ENCODE measurements around the gene SORCS3.

Gene SORCS3

DNA sequence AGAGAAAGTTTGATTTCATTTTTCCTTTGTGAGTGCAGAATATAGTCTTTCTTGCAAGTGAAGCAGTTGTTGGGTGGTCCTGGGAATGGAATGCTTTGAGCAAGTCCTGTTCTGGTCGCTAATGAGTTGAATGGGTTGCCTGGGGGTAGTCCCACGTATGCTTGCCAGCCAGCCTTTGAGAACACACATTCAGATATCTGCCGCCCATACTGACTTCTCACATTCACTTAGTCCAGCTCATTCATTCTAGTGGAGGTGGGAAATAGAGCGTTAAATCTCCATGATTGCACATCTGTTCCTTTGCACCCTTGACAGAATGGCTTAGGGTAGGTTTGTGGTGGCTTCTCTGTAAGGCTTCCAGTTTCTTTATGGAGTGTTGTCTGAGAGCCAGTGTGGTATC lies 256.6 kb downstream of the SORCS3 start:
- TF ChIP-seq, protein P1, sequence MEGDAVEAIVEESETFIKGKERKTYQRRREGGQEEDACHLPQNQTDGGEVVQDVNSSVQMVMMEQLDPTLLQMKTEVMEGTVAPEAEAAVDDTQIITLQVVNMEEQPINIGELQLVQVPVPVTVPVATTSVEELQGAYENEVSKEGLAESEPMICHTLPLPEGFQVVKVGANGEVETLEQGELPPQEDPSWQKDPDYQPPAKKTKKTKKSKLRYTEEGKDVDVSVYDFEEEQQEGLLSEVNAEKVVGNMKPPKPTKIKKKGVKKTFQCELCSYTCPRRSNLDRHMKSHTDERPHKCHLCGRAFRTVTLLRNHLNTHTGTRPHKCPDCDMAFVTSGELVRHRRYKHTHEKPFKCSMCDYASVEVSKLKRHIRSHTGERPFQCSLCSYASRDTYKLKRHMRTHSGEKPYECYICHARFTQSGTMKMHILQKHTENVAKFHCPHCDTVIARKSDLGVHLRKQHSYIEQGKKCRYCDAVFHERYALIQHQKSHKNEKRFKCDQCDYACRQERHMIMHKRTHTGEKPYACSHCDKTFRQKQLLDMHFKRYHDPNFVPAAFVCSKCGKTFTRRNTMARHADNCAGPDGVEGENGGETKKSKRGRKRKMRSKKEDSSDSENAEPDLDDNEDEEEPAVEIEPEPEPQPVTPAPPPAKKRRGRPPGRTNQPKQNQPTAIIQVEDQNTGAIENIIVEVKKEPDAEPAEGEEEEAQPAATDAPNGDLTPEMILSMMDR (conservative IDR thresholded peaks at IDR 0.05; ENCODE audit: low read depth, low read length) = no peak
- H3K27ac ChIP-seq = no peak overlapping the region
- H3K9ac ChIP-seq = no peak overlapping the region
- H3K27me3 ChIP-seq (ENCODE audit: insufficient read depth, low read depth) = no peaks in the 10 kb centered on the region
- no peaks in the 10 kb centered on the region for H4K20me1 ChIP-seq (ENCODE audit: insufficient read depth)
- H3K36me3 ChIP-seq (ENCODE audit: insufficient read depth) = no peaks in the 10 kb centered on the region
- H3K4me1 ChIP-seq (ENCODE audit: low read depth, poor library complexity, severe bottlenecking) = no peaks in the 10 kb centered on the region
- no peak overlapping the region for H3K4me3 ChIP-seq (IDR thresholded peaks at IDR 0.05; ENCODE audit: insufficient read depth, low read depth, low read length)
- no peak overlapping the region for H3K4me2 ChIP-seq
- H2AFZ ChIP-seq (ENCODE audit: low read depth) = no peak overlapping the region
- no peaks in the 10 kb centered on the region for H3K79me2 ChIP-seq (ENCODE audit: insufficient read depth, low read depth)

DNA sequence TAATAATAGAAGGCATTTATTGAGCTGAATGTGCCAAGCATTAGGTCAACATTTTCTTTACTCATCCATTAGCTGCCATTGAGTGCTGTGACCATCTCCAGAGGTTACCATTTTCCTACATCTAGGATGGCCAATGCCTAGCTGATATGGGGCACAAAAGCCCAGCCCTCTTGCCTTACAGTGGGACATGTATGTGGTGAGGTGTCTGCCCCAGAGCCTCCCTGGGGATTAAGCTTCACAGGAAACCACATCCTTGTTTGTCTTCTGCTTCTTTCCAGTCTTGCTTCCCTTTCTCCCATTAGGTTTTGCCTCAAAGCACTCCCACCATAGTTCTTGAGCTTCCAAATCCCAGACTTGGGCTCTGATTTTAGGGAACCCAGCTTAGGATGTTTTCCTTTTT lies 258.7 kb downstream of the SORCS3 start:
- H3K4me3 ChIP-seq (IDR thresholded peaks at IDR 0.05; ENCODE audit: insufficient read depth, low read depth, low read length) = no peak overlapping the region
- H3K27me3 ChIP-seq (ENCODE audit: insufficient read depth, low read depth) = no peaks in the 10 kb centered on the region

DNA sequence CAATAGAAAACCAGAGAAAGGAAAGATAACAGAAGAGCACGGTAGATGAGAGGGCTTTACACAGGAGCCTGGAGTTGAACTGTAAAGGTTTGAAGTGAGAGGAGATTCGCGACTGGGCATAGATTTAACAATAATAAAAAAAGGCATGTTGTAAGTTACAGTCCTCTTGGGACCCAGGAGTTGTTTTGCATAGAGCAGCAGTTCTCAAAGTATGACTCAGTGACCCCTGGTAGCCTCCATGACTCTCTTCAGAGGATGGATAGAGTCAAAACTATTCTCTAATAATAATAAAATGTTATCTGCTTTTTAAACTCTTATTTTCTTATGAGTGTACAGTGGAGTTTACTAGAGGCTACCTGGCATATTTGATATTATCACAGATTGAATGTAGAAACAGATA lies 262.3 kb downstream of the SORCS3 start:
- Histone ChIP-seq H4K20me1 (ENCODE audit: insufficient read depth) (no peaks in the 10 kb centered on the region), H2AFZ (ENCODE audit: low read depth) (no peak overlapping the region), H3K79me2 (ENCODE audit: insufficient read depth, low read depth) (no peaks in the 10 kb centered on the region), H3K4me1 (ENCODE audit: low read depth, poor library complexity, severe bottlenecking) (no peaks in the 10 kb centered on the region), H3K4me2 (no peak overlapping the region), H3K9ac (no peak overlapping the region), H3K27me3 (ENCODE audit: insufficient read depth, low read depth) (no peaks in the 10 kb centered on the region), H3K27ac (no peak overlapping the region), H3K4me3 (IDR thresholded peaks at IDR 0.05; ENCODE audit: insufficient read depth, low read depth, low read length) (no peak overlapping the region), H3K36me3 (ENCODE audit: insufficient read depth) (no peaks in the 10 kb centered on the region)
- TF ChIP-seq, protein P1 (conservative IDR thresholded peaks at IDR 0.05; ENCODE audit: low read depth, low read length) = no peak

More for the DNA sequence above, 258.7 kb downstream of the SORCS3 start:
- Histone ChIP-seq H3K79me2 (ENCODE audit: insufficient read depth, low read depth) (no peaks in the 10 kb centered on the region), H3K4me2 (no peak overlapping the region), H3K36me3 (ENCODE audit: insufficient read depth) (no peaks in the 10 kb centered on the region), H3K27ac (no peak overlapping the region), H3K9ac (no peak overlapping the region), H3K4me1 (ENCODE audit: low read depth, poor library complexity, severe bottlenecking) (no peaks in the 10 kb centered on the region), H2AFZ (ENCODE audit: low read depth) (no peak overlapping the region), H4K20me1 (ENCODE audit: insufficient read depth) (no peaks in the 10 kb centered on the region)
- TF ChIP-seq, protein P1 (conservative IDR thresholded peaks at IDR 0.05; ENCODE audit: low read depth, low read length) = no peak

DNA sequence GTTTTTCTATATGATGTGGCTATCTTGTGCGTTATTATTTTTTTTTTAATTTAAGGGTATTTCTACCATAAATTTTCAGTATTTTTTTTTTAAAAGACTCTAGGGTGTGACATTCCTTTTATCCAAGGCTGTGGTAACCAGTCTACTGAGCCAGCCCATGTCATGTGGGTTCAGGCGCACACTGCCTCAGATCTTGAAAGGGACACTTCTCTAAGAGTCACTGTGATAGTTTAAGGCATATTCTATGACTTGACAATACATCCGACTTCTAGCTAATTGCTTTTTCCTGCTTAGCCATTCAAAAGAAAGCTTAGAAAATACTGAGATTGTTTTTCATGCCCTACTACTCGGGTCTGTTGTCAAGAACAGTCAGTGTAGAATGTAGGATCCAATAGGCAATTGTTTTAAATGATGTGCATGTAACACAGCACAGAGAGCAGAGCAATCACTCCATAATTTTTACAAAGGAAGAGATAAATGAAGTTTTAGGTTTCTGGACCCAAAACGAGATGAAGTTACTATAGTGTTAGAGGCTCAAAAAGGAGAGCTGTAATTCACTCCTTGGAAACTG lies 263.7 kb downstream of the SORCS3 start:
- TF ChIP-seq, protein P1 (conservative IDR thresholded peaks at IDR 0.05; ENCODE audit: low read depth, low read length) = no peak
- Histone ChIP-seq H4K20me1 (ENCODE audit: insufficient read depth) (no peaks in the 10 kb centered on the region), H3K4me1 (ENCODE audit: low read depth, poor library complexity, severe bottlenecking) (no peaks in the 10 kb centered on the region), H2AFZ (ENCODE audit: low read depth) (no peak overlapping the region), H3K27ac (no peak overlapping the region), H3K36me3 (ENCODE audit: insufficient read depth) (no peaks in the 10 kb centered on the region), H3K4me3 (IDR thresholded peaks at IDR 0.05; ENCODE audit: insufficient read depth, low read depth, low read length) (no peak overlapping the region), H3K27me3 (ENCODE audit: insufficient read depth, low read depth) (no peaks in the 10 kb centered on the region), H3K9ac (no peak overlapping the region), H3K4me2 (no peak overlapping the region), H3K79me2 (ENCODE audit: insufficient read depth, low read depth) (no peaks in the 10 kb centered on the region)
